DMS114 treated with DMSO at 0.1 percent for 48 hours (cell line): ENCODE measurements around the gene FAM76A.
A peak's percentile ranks its signal among the peaks of the same experiment; 100 is the strongest.
"Not testable (repeated sequence)": the region's sequence is repeated elsewhere in the genome, so short reads cannot be mapped to it uniquely, and the experiment has no call there.

Source experiments
- DNase-seq: peaks from one replicate; lab custom pipeline; 2025; ENCODE audit not compliant: unreplicated experiment; lab: John Stamatoyannopoulos, UW

Gene FAM76A

GRCh38 chr1:27725374-27726172 is at the start of gene FAM76A:
TSS of gene FAM76A (plus strand) at chr1:27725961. CDS start at chr1:27726081, 120 bp downstream.
- peak; percentile 97 for DNase-seq

- no peak for DNase-seq
These were observed 49.4 kb upstream of the FAM76A start for GRCh38 chr1:27676410-27676809.

- no peak for DNase-seq
These were observed 47.0 kb upstream of the FAM76A start for GRCh38 chr1:27678747-27679146.

- DNase-seq, result not testable (repeated sequence)
These were observed 45.5 kb upstream of the FAM76A start for GRCh38 chr1:27680225-27680791.

- DNase-seq, result not testable (repeated sequence)
These were observed 44.2 kb upstream of the FAM76A start for GRCh38 chr1:27681580-27681979.

GRCh38 chr1:27682351-27682944 is 43.3 kb upstream of the FAM76A start:
- DNase-seq, result no peak

GRCh38 chr1:27684176-27684575 is 41.6 kb upstream of the FAM76A start:
- DNase-seq, result no peak

GRCh38 chr1:27686223-27686990 is 39.4 kb upstream of the FAM76A start:
- DNase-seq, result no peak

- DNase-seq, result no peak
These were observed 37.9 kb upstream of the FAM76A start for GRCh38 chr1:27687906-27688305.

GRCh38 chr1:27689423-27690173 is 36.2 kb upstream of the FAM76A start:
- DNase-seq, result no peak

- no peak for DNase-seq
These were observed 35.6 kb upstream of the FAM76A start for GRCh38 chr1:27690183-27690582.

GRCh38 chr1:27696835-27697234 is 28.9 kb upstream of the FAM76A start:
- DNase-seq, result not testable (repeated sequence)

GRCh38 chr1:27704958-27705357 is 20.8 kb upstream of the FAM76A start:
- DNase-seq, result no peak

GRCh38 chr1:27705545-27705944 is 20.2 kb upstream of the FAM76A start:
- DNase-seq, result no peak

- DNase-seq, result no peak
These were observed 15.2 kb upstream of the FAM76A start for GRCh38 chr1:27710574-27710973.

- no peak for DNase-seq
These were observed 12.5 kb upstream of the FAM76A start for GRCh38 chr1:27713139-27713725.

GRCh38 chr1:27713869-27714513 is 11.8 kb upstream of the FAM76A start:
- no peak for DNase-seq

- DNase-seq, result no peak
These were observed 9.4 kb upstream of the FAM76A start for GRCh38 chr1:27716262-27716895.
